IPS-20b (cell line): ENCODE data around the gene IRAK2.

Experiments
- H3K27ac ChIP-seq: one replicate; pipeline ENCODE4 v1.5.1; 2013; ENCODE audit warnings: low read length
- H3K27me3 ChIP-seq: 2 replicates; pipeline ENCODE4 v1.6.1; 2013; ENCODE audit warnings: mild to moderate bottlenecking, low read length, inconsistent platforms; ENCODE audit not compliant: insufficient read depth
- H3K36me3 ChIP-seq: 2 replicates; pipeline ENCODE4 v1.6.1; 2013; ENCODE audit warnings: low read depth, mild to moderate bottlenecking, inconsistent platforms, low read length, moderate library complexity; ENCODE audit not compliant: insufficient read depth
- H3K4me1 ChIP-seq: 2 replicates; pipeline ENCODE4 v1.6.1; 2013; ENCODE audit warnings: mild to moderate bottlenecking, control low read depth, inconsistent platforms, low read length, moderate library complexity; ENCODE audit not compliant: insufficient read depth
- H3K4me3 ChIP-seq: 2 replicates; pipeline ENCODE4 v1.5.1; 2013; ENCODE audit warnings: mild to moderate bottlenecking, low read length, inconsistent platforms
- H3K9ac ChIP-seq: 2 replicates; pipeline ENCODE4 v1.6.1; 2013; ENCODE audit warnings: low read depth, mild to moderate bottlenecking, inconsistent platforms, low read length, moderate library complexity
- H3K9me3 ChIP-seq: 2 replicates; pipeline ENCODE4 v1.6.1; 2013; ENCODE audit warnings: mild to moderate bottlenecking, low read depth, low read length, inconsistent platforms; ENCODE audit not compliant: insufficient read depth

Gene IRAK2

DNA sequence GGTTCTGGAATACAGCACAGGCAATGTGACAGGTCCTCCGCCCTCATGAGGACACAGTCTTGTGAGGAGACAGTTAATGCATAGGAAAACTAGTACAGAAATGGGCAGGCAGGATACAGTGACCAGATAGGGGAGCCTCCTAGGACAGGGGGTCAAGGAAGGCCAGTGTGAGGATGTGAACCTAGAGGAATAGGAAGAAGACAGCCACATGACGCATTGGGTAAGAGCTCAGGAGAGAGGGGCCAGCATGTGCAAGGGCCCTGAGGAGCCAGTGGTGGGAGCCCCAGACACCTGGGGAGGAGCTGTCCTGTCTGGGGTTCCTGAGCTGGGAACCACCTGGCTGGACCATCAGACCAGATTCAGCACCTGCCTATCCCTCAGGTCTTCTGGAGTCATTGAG lies 15.6 kb downstream of the IRAK2 start:
- Histone ChIP-seq H3K27me3 (no peaks in the 10 kb centered on the region), H3K9me3 (no peaks in the 10 kb centered on the region), H3K4me1 (no peaks in the 10 kb centered on the region), H3K27ac (no peak overlapping the region), H3K9ac (no peak overlapping the region), H3K36me3 (no peaks in the 10 kb centered on the region), H3K4me3 (no peak overlapping the region)

DNA sequence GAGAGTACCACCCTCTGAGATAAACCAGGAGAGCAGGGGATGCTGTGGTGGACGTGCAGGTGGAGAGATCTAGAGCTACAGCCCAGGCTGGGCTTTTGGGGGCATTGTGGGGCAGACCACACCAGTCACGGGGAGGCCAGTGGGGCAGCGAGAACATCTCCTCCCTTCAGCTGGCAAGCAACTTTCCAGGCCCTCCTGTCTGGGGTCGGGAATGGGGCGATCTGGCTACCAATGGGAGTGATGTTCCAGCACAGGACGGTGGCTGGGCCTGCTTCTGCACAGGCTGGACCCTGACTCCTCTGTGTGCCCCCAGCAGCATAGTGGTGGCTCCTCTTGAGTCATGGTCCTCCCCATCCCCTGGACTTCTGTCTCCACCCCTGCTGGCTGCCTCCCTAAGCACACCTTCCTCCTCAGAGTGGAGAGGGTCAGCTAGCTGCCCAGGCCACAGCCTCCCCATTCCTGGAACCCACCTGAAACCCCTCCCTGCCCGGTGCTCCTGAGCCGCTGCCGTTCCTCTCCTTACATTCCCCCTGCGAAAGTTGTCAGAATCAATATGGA lies 16.1 kb downstream of the IRAK2 start:
- Histone ChIP-seq H3K4me3 (no peak overlapping the region), H3K27ac (no peak overlapping the region), H3K27me3 (no peaks in the 10 kb centered on the region), H3K4me1 (no peaks in the 10 kb centered on the region), H3K9ac (no peak overlapping the region), H3K9me3 (no peaks in the 10 kb centered on the region), H3K36me3 (no peaks in the 10 kb centered on the region)

DNA sequence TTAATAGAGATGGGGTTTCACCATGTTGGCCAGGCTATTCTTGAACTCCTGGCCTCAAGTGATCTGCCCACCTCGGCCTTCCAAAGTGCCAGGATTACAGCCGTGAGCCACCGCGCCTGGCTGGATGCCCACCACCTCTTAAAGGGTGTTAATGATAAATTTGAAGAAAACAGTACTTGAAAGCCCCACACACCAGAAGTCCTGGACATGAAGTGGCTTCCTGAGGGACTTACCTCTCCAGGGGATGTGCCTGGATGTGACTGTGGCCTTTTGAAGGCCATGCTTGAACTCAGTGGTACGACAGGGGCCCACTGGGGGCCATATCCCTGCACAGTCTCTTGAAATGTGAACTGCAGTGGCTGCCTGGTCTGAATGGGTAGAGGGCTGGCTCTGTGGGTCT lies 18.2 kb downstream of the IRAK2 start:
- no peak overlapping the region for H3K27ac ChIP-seq
- H3K27me3 ChIP-seq: no peaks in the 10 kb centered on the region
- H3K36me3 ChIP-seq: no peaks in the 10 kb centered on the region
- H3K9ac ChIP-seq: no peak overlapping the region
- H3K9me3 ChIP-seq: no peaks in the 10 kb centered on the region
- no peak overlapping the region for H3K4me3 ChIP-seq
- peaks cover 7% of the 10 kb centered on the region for H3K4me1 ChIP-seq

DNA sequence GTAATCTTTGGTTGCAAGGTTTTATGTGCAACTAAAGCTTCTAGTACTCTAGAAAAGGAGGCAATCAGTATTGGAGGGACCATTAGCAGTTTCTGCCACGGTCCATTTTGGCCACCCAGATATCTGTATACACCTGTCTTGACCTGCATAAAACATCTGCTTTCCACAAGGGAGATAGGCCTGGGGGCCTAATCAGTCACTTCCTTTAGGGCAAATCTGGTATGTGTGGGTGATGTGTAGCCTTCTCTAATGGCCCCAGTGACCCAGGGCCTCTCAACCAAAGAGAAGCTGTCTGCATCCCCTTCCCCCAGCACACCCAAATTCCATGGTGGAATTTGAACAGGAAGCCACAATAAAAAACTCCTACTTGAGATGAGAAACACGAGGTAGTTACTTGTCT lies 19.5 kb downstream of the IRAK2 start:
- Histone ChIP-seq H3K36me3 (no peaks in the 10 kb centered on the region), H3K9ac (no peak overlapping the region), H3K27me3 (no peaks in the 10 kb centered on the region), H3K27ac (no peak overlapping the region), H3K9me3 (no peaks in the 10 kb centered on the region), H3K4me3 (no peak overlapping the region), H3K4me1 (peaks cover 7% of the 10 kb centered on the region)

DNA sequence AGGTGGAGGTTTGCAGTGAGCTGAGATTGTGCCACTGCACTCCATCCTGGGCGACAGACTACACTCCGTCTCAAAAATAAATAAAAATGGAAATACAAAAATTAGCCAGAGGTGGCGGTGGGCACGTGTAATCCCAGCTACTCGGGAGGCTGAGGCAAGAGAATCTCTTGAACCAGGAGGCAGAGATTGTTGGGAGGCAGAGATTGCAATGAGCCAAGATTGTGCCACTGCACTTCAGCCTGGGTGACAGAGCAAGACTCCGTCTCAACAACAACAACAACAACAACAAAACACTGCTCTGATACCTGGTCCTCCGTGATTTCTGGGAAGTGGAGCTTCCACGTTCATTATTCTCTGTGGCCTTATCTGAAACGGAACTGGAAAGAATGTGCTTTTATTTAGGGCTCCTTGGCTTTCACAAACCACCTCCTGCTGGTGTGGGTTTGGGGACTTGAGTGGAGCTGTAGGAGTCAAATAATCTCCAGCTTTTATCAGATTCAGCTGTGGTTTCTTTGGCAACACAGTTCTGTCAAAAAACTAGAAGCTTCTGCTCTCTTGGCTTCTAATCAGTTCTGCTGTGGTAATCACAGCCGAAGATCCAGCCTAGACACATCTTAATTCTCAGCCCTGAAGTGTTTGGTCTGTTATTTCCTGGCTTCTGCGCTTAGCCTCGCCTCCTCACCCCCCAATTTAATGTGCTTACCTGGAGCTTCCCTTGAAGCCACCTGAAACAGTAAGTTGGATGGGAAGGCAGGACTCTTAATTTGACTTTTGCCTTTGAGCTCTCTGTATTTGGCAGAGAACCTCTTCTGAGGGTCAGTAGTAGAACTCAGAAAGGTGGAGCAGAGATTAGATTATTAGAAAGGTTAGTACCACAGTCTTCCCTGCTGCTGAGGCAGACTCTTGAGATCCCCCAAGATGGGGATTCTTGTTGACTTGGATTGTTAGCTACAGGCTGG lies 21.4 kb downstream of the IRAK2 start:
- Histone ChIP-seq H3K27me3 (no peaks in the 10 kb centered on the region), H3K4me1 (peaks cover 7% of the 10 kb centered on the region)

DNA sequence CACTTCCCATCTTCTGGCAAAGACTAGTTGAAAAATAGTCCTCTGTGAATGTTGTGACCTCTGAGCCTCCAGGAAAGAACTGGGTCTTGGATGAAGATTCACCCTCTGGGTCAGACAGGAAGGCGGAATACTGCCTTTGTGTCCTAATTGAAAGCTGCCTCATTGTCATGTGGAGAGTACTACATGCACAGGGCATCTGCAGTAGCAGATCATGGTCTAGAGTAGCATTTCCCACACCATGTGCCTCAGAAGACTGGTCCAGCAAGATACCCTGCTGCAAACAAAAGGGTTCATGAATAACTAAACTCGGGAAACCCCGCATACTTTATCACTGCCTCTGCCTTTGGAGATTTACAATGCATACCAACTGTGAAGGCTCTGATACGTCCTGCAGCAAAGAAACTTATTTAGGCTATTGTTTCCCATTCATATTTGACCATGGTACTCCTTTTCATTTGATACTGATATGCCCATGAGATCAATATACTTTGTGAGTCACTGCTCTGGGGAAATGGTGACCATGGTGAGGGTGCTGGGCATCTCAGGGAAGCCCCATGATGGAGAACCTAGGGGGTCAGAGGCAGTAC lies 22.7 kb downstream of the IRAK2 start:
- Histone ChIP-seq H3K4me3 (no peak overlapping the region), H3K27me3 (no peaks in the 10 kb centered on the region), H3K9ac (no peak overlapping the region), H3K9me3 (no peaks in the 10 kb centered on the region), H3K27ac (no peak overlapping the region), H3K36me3 (no peaks in the 10 kb centered on the region), H3K4me1 (peaks cover 7% of the 10 kb centered on the region)

More for the DNA sequence above, 21.4 kb downstream of the IRAK2 start:
- Histone ChIP-seq H3K27ac (no peak overlapping the region), H3K9me3 (no peaks in the 10 kb centered on the region), H3K4me3 (no peak overlapping the region), H3K36me3 (no peaks in the 10 kb centered on the region), H3K9ac (no peak overlapping the region)

DNA sequence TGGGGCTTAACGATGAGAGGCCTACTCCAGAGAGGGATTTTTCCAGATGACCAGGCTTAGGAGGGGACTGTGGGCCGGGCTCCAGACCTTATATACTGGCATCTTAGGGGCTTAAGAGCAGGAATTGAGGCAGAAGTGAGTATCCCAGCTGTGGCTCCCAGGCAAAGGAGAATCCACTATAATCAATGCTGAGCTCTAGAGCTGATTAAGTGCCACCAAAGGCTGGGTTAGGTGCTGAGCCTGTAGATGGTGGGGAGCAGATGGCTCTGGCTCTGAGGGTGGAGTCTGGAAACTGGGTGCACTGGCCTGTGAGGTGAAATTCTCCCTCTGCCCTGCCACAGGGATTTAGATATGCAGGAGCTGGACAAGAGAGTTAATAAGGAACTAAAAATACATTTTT lies 23.2 kb downstream of the IRAK2 start:
- Histone ChIP-seq H3K36me3 (no peaks in the 10 kb centered on the region), H3K4me1 (peaks cover 7% of the 10 kb centered on the region), H3K9me3 (no peaks in the 10 kb centered on the region), H3K9ac (no peak overlapping the region), H3K4me3 (no peak overlapping the region), H3K27ac (no peak overlapping the region), H3K27me3 (no peaks in the 10 kb centered on the region)

DNA sequence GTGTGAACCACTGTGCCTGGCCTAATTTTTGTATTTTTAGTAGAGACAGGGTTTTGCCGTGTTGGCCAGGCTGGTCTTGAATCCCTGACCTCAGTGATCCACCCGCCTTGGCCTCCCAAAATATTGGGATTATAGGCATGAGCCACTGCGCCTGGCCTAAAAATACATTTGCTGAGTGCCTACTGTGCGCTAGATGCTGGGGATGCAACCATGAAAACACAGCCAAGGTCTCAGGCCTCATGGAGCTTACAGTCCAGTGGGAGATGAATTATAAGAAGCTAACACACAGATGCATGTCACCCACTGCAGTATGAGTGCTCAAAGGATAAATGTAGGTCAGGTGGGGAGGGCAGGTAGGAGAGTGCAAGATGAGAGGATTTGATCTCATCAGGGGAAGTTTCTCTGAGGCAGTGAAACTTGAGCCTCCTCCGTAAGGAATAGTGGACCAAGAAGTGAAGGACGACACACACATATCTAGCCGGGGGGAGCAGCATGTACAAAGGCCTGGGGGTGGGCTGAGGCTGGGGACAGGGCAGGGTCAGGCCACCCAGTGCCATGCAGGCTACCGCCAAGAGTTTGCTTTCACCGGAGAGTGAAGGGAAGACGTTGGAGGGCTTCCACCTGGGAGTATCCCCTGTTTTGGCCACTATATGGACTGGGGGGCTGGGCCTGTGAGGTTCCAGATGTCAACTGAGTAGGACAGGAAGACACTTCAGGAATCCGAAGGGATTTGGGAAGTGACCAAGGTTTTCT lies 24.3 kb downstream of the IRAK2 start:
- Histone ChIP-seq H3K27me3 (no peaks in the 10 kb centered on the region), H3K4me3 (no peak overlapping the region), H3K9ac (no peak overlapping the region), H3K27ac (no peak overlapping the region), H3K9me3 (no peaks in the 10 kb centered on the region), H3K36me3 (no peaks in the 10 kb centered on the region), H3K4me1 (peaks cover 7% of the 10 kb centered on the region)

DNA sequence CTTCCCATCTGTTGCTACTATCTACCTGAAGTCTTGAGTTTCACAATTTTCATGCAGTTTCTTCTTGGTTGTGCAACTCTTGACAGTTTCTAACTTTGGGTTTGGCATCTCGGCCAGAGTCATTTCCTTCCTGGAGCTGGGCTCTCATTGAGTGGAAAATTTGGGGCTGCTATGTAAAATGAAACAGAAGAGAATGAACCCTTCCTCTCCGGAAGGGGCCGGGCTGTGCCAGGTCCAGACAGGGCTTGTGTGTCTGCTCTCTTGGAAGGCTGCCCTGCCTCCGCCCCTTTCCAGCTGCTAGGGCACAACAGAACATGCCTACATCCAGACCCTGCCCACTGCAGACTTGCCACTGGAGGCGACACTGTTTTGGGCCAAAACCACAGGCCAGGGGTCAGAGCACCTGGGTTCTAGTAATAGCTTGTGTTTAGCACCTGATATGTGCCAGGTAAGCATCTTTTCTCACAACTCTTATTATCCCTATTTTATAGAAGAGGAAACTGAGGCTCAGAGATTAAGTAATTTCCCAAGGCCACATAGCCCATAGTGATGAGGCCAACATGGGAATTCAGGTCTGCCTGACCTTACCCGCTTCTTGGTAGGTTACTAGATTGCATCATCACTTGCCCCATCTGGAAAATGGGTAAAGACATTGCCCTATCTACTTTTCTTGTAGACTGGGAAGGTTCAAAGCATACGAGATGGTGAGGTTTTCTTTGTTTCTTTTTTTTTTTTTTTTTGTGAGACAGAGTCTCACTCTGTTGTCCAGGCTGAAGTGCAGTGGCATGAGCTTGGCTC lies 25.0 kb downstream of the IRAK2 start:
- H3K9me3 ChIP-seq: no peaks in the 10 kb centered on the region
- peaks cover 7% of the 10 kb centered on the region for H3K4me1 ChIP-seq
- H3K4me3 ChIP-seq: no peak overlapping the region
- no peak overlapping the region for H3K27ac ChIP-seq
- H3K36me3 ChIP-seq: no peaks in the 10 kb centered on the region
- H3K9ac ChIP-seq: no peak overlapping the region
- H3K27me3 ChIP-seq: no peaks in the 10 kb centered on the region

DNA sequence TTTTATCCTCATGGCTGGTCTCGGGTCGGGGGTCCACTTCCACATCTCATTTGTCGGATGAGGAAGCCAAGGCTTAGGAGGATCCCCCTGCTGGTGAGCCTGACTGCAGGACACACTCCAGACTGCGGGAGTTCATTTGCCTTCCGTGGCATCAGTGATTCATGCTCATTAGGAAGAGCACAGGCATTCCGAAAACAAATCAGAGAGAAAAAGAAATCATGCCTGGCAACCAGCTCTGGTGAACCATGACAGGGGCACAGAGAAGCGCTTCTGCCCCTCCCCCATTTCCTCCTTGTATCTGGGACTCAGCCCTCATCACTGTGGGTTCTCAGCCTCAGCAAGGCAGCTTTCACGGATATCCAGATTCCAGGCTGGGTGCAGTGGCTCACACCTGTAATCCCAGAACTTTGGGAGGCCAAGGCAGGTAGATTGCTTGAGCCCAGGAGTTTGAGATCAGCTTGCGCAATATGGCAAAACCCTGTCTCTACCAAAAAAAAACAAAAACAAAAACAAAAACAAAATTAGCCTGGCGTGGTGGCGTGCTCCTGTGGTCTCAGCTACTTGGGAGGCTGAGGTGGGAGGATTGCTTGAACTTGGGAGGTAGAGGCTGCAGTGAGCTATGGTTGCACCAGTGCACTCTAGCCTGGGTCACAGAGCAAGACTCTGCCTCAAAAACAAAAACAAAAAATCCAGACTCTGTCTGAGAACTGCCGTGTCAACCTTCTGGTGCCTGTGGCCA lies 28.4 kb downstream of the IRAK2 start:
- Histone ChIP-seq H3K4me1 (no peaks in the 10 kb centered on the region), H3K36me3 (no peaks in the 10 kb centered on the region), H3K9ac (no peak overlapping the region), H3K27ac (no peak overlapping the region), H3K27me3 (no peaks in the 10 kb centered on the region), H3K4me3 (no peak overlapping the region), H3K9me3 (no peaks in the 10 kb centered on the region)
